Activated T-helper 1 cell treated with anti-CD3 and anti-CD28 coated beads, Interleukin-12 subunit alpha, Interleukin-12 subunit beta, Interleukin-2, Interleukin-4 antibody, amounts not matched to agents 30 ng/mL and 10 ng/mL and 1 ng/mL, durations not matched to agents 14 hours and 24 hours and 36 hours (primary cell): ENCODE measurements around the gene GALNT7. TPM values are rescaled to one million over a fixed set of nuclear protein-coding genes. Genes with fewer than 3 reads are reported as not detected.
A peak's percentile ranks its signal among the peaks of the same experiment; 100 is the strongest.
"Not testable (repeated sequence)": the region's sequence is repeated elsewhere in the genome, so short reads cannot be mapped to it uniquely, and the experiment has no call there.

Source experiments
- DNase-seq: peaks from one replicate; pipeline ENCODE4 v3.0.0; 2021; ENCODE audit warnings: low spot score
- H3K27ac Mint-ChIP-seq: one replicate; pipeline ENCODE4 v1.8.0; 2021; ENCODE audit warnings: mild to moderate bottlenecking, mixed read lengths
- H3K27me3 Mint-ChIP-seq: one replicate; pipeline ENCODE4 v1.8.0; 2022; ENCODE audit warnings: mild to moderate bottlenecking, moderate library complexity, mixed read lengths; ENCODE audit not compliant: insufficient read depth
- H3K36me3 Mint-ChIP-seq: one replicate; pipeline ENCODE4 v1.8.0; 2021; ENCODE audit warnings: low read depth, mixed read lengths
- H3K4me1 Mint-ChIP-seq: one replicate; pipeline ENCODE4 v1.8.0; 2021; ENCODE audit warnings: low read depth, mixed read lengths
- H3K4me3 Mint-ChIP-seq: one replicate; pipeline ENCODE4 v1.8.0; 2021; ENCODE audit warnings: mild to moderate bottlenecking, moderate library complexity, mixed read lengths
- H3K9me3 Mint-ChIP-seq: one replicate; pipeline ENCODE4 v1.8.0; 2021; ENCODE audit warnings: mixed read lengths
- intact Hi-C: fragments of 100-400 bp; cut with micrococcal nuclease; formaldehyde crosslinking; loops from one replicate; pipeline ENCODE4 v1.15.1; 2024
- total RNA-seq: library from RNA; stranded (reverse); gene quantifications from 2 replicates; pipeline ENCODE4 v1.2.3, GENCODE V29; 2022

GALNT7 gene
- 24.6 and 30.5 TPM in 2 replicates for total RNA-seq

- intact Hi-C loops, result loop anchor here (1.0 to 5.0 kb wide), 7 partner anchors 22 to 1114 kb away; partner anchors contain the start of genes CEP44, FBXO8, HMGB2 and SAP30
- peak within 1 kb of the TSS; percentile 90 for H3K4me3 Mint-ChIP-seq
- H3K9me3 Mint-ChIP-seq, result no peaks in the 10 kb centered on the region
- H3K36me3 Mint-ChIP-seq, result peaks cover 2% of the 10 kb centered on the region
- peak within 1 kb of the TSS; percentile 92 for H3K27ac Mint-ChIP-seq
- peak; percentile 45 for DNase-seq
- H3K27me3 Mint-ChIP-seq, result no peaks in the 10 kb centered on the region
- H3K4me1 Mint-ChIP-seq, result peaks cover 35% of the 10 kb centered on the region
Measured at GRCh38 chr4:173168396-173169177, at the start of gene GALNT7. Gene GALNT7, plus strand, starts transcription at chr4:173168811. Its CDS starts 25 bp downstream, at chr4:173168836.

- DNase-seq, H3K4me3 Mint-ChIP-seq, H3K4me1 Mint-ChIP-seq, intact Hi-C loops, H3K36me3 Mint-ChIP-seq, H3K9me3 Mint-ChIP-seq, H3K27ac Mint-ChIP-seq: not testable (repeated sequence)
- H3K27me3 Mint-ChIP-seq, result peaks cover 11% of the 10 kb centered on the region
Measured at GRCh38 chr4:173118819-173119218, 49.8 kb upstream of the GALNT7 start.

- no peak for DNase-seq
- H3K27me3 Mint-ChIP-seq, result peaks cover 4% of the 10 kb centered on the region
- H3K4me3 Mint-ChIP-seq, result no peak overlapping the region
- intact Hi-C loops, result no loop called here
- peaks cover 3% of the 10 kb centered on the region for H3K9me3 Mint-ChIP-seq
- H3K27ac Mint-ChIP-seq, result no peak overlapping the region
- no peaks in the 10 kb centered on the region for H3K4me1 Mint-ChIP-seq
- no peaks in the 10 kb centered on the region for H3K36me3 Mint-ChIP-seq
Measured at GRCh38 chr4:173119818-173120217, 48.8 kb upstream of the GALNT7 start.

- H3K9me3 Mint-ChIP-seq, result peaks cover 3% of the 10 kb centered on the region
- H3K4me1 Mint-ChIP-seq, result no peaks in the 10 kb centered on the region
- no peak overlapping the region for H3K4me3 Mint-ChIP-seq
- no peak overlapping the region for H3K27ac Mint-ChIP-seq
- intact Hi-C loops, result no loop called here
- H3K27me3 Mint-ChIP-seq, result no peaks in the 10 kb centered on the region
- H3K36me3 Mint-ChIP-seq, result no peaks in the 10 kb centered on the region
- no peak for DNase-seq
Measured at GRCh38 chr4:173121076-173121561, 47.5 kb upstream of the GALNT7 start.

GRCh38 chr4:173124209-173124865 is 44.3 kb upstream of the GALNT7 start:
- Mint-ChIP-seq H3K4me3 (no peak overlapping the region), H3K27me3 (peaks cover 2% of the 10 kb centered on the region), H3K36me3 (no peaks in the 10 kb centered on the region), H3K4me1 (no peaks in the 10 kb centered on the region), H3K9me3 (no peaks in the 10 kb centered on the region), H3K27ac (no peak overlapping the region)
- intact Hi-C loops, result no loop called here
- no peak for DNase-seq

- Mint-ChIP-seq H3K4me1 (no peaks in the 10 kb centered on the region), H3K9me3 (no peaks in the 10 kb centered on the region), H3K4me3 (no peak overlapping the region), H3K27ac (no peak overlapping the region), H3K36me3 (no peaks in the 10 kb centered on the region), H3K27me3 (peaks cover 2% of the 10 kb centered on the region)
- no peak for DNase-seq
- intact Hi-C loops, result no loop called here
Measured at GRCh38 chr4:173125216-173125812, 43.3 kb upstream of the GALNT7 start.

- intact Hi-C loops, result no loop called here
- Mint-ChIP-seq H3K4me1 (no peaks in the 10 kb centered on the region), H3K9me3 (no peaks in the 10 kb centered on the region), H3K36me3 (no peaks in the 10 kb centered on the region), H3K27me3 (peaks cover 2% of the 10 kb centered on the region), H3K4me3 (no peak overlapping the region), H3K27ac (no peak overlapping the region)
- no peak for DNase-seq
Measured at GRCh38 chr4:173128199-173128890, 40.3 kb upstream of the GALNT7 start.

GRCh38 chr4:173130687-173131086 is 37.9 kb upstream of the GALNT7 start:
- Mint-ChIP-seq H3K4me3 (no peak overlapping the region), H3K4me1 (no peaks in the 10 kb centered on the region), H3K9me3 (no peaks in the 10 kb centered on the region), H3K36me3 (no peaks in the 10 kb centered on the region), H3K27ac (no peak overlapping the region), H3K27me3 (peaks cover 6% of the 10 kb centered on the region)
- DNase-seq, result no peak
- intact Hi-C loops, result no loop called here

GRCh38 chr4:173134426-173134825 is 34.2 kb upstream of the GALNT7 start:
- no peak overlapping the region for H3K4me3 Mint-ChIP-seq
- DNase-seq, result no peak
- H3K4me1 Mint-ChIP-seq, result no peaks in the 10 kb centered on the region
- peaks cover 8% of the 10 kb centered on the region for H3K27me3 Mint-ChIP-seq
- intact Hi-C loops, result no loop called here
- H3K9me3 Mint-ChIP-seq, result no peaks in the 10 kb centered on the region
- H3K36me3 Mint-ChIP-seq, result no peaks in the 10 kb centered on the region
- H3K27ac Mint-ChIP-seq, result no peak overlapping the region

- no peak overlapping the region for H3K27ac Mint-ChIP-seq
- DNase-seq, result no peak
- H3K4me1 Mint-ChIP-seq, result no peaks in the 10 kb centered on the region
- intact Hi-C loops, result no loop called here
- H3K9me3 Mint-ChIP-seq, result no peaks in the 10 kb centered on the region
- no peak overlapping the region for H3K4me3 Mint-ChIP-seq
- no peaks in the 10 kb centered on the region for H3K36me3 Mint-ChIP-seq
- H3K27me3 Mint-ChIP-seq, result peaks cover 8% of the 10 kb centered on the region
Measured at GRCh38 chr4:173135241-173135847, 33.3 kb upstream of the GALNT7 start.

- H3K9me3 Mint-ChIP-seq, result no peaks in the 10 kb centered on the region
- H3K27ac Mint-ChIP-seq, result no peak overlapping the region
- no peaks in the 10 kb centered on the region for H3K36me3 Mint-ChIP-seq
- intact Hi-C loops, result no loop called here
- DNase-seq, result no peak
- H3K27me3 Mint-ChIP-seq, result peaks cover 8% of the 10 kb centered on the region
- no peak overlapping the region for H3K4me3 Mint-ChIP-seq
- H3K4me1 Mint-ChIP-seq, result no peaks in the 10 kb centered on the region
Measured at GRCh38 chr4:173138624-173139023, 30.0 kb upstream of the GALNT7 start.

GRCh38 chr4:173139561-173139960 is 29.1 kb upstream of the GALNT7 start:
- no peaks in the 10 kb centered on the region for H3K36me3 Mint-ChIP-seq
- no peaks in the 10 kb centered on the region for H3K4me1 Mint-ChIP-seq
- H3K4me3 Mint-ChIP-seq, result no peak overlapping the region
- H3K9me3 Mint-ChIP-seq, result no peaks in the 10 kb centered on the region
- intact Hi-C loops, result no loop called here
- peaks cover 8% of the 10 kb centered on the region for H3K27me3 Mint-ChIP-seq
- DNase-seq, result no peak
- H3K27ac Mint-ChIP-seq, result no peak overlapping the region
